GM19455 (cell line): Measurements from ENCODE around the gene PCBP3.
"Not testable (repeated sequence)": the region's sequence is repeated elsewhere in the genome, so short reads cannot be mapped to it uniquely, and the experiment has no call there.

Experiments used
- ATAC-seq: cut with Tn5 transposase; IDR thresholded peaks from one replicate; pipeline ENCODE4 v1.9.1; 2021; ENCODE audit not compliant: unreplicated experiment

The PCBP3 gene

DNA sequence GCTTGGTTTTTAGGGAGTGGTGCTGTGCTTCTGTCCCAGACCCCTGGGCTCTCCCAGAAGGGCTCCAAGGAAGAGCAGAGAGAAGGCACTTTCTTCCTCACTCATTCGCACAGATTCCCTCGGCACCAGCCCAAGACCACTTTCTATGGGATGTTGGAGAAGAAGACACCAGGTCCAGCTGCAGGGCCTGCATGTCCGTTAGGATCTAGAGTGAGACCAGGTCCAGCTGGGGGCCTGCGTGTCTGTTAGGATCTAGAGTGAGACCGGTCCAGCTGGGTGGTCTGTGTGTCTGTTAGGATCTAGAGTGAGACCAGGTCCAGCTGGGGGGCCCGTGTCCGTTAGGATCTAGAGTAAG lies 30.9 kb upstream of the PCBP3 start:
- ATAC-seq, result not testable (repeated sequence)

DNA sequence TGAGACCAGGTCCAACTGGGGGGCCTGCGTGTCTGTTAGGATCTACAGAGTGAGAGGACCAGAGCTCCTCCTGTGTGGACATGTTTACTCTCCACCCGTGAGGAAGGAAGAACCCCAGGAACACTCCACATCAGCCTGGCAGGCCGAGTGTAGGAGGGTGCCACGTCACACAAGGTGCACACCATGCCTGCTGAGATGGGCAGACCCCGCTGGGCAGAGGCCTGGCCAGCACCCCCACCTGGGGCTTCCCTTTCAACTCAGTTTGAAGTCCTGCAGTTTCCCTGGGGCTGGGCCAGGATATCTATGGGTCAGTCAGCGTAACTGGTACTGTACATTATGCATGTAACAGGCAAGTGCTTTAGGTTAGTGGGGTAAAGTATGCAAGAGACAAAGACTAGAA lies 30.1 kb upstream of the PCBP3 start:
- no peak for ATAC-seq

DNA sequence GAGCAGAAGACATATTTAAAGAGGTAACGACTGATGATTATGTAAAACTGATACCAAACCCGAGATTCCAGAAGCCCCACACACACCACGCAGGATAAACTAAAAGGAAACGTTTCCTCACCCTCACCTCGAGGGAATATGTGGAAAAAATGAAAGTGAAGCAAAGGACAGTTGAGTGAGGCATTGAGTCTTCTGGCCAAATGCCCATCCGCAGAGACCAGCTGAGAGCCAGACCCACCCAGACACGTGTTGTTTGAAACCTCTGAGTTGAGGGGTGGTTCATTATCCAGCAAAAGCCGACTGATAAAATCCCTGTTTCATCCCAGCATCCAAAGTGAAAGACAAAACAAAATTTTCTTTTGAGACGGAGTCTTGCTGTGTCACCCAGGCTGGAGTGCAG lies 29.6 kb upstream of the PCBP3 start:
- ATAC-seq, result no peak

GRCh38 chr21:45615145-45615711 lies 28.3 kb upstream of the PCBP3 start:
- no peak for ATAC-seq

DNA sequence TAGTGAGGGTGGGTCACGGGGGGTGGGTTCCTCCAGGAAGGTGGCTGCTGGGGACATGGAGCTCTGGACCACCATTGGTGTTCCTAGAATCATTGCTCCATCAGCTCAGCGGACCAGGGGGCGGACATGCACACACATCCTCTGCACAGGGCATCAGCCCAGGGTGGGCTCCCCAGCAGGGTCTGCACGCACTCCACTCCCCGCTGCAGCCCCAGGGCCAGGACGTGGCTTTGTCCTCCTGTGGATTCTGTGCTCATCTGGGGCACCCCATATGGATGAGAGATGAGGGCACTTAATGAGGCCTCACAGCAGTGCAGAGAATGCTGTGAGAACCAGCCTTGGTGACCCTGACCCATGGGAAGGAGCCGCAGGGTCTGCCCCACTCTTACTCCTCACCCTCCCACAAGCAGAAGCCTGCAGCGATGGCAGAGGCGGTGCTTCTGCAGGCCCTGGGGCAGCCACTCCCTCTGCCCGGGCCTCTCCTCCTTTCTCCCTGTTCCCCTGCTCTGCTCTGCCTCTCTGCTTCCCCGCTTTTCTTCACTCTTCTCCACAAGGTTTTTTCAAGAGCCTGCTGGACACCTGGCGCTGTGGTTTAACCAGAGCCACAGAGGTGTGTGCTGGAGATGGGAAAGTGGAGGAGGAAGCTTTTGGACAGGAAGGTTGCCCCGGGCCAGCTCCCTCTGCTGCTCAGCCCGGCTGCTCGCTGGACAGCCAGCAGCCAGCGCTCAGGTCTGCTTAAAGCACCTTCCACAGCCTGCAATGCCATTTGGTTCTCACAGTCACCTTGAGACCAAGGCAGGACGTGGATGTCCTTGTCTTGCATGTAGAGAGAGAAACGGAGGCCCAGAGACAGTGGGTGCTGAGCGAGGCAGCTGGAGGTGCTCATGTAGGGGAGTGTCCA lies 26.3 kb upstream of the PCBP3 start:
- ATAC-seq, result no peak

GRCh38 chr21:45618287-45618686 lies 25.2 kb upstream of the PCBP3 start:
- no peak for ATAC-seq

DNA sequence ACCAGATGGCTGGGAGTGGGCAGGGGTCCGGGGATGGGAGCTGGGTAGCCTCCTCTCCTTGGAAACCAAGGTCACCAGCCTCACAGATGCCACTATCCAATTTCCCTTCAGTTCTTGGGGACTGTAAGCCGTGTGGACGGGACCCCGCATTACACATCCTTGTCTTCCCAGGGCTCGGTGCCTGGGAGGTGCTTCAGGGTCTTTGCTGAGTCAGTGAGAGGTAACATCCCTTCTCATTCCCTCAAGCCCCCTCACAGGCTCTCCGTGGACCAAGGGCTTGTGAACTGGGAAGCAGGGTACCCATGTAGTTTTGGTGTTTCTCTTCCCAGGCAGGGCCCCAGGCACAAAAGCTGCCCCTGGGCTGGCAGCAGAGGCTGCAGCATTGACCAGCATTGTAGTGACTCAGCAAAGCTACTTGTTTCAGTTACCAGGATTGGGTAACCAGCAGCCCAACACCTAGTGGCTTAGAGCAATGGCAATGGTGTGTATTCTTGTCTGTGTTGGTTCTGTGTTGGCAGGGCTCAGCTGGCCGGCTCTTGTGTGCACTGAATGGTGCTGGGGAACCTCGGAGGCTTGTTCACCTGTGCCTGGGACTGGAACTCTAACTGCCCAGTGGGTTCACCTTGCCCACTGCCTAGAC lies 24.6 kb upstream of the PCBP3 start:
- ATAC-seq, result no peak

- ATAC-seq, result no peak
Measured at GRCh38 chr21:45620201-45620923, 23.2 kb upstream of the PCBP3 start.

GRCh38 chr21:45621435-45622331 lies 21.8 kb upstream of the PCBP3 start:
- ATAC-seq, result not testable (repeated sequence)

GRCh38 chr21:45622416-45623097 lies 21.0 kb upstream of the PCBP3 start:
- no peak for ATAC-seq

DNA sequence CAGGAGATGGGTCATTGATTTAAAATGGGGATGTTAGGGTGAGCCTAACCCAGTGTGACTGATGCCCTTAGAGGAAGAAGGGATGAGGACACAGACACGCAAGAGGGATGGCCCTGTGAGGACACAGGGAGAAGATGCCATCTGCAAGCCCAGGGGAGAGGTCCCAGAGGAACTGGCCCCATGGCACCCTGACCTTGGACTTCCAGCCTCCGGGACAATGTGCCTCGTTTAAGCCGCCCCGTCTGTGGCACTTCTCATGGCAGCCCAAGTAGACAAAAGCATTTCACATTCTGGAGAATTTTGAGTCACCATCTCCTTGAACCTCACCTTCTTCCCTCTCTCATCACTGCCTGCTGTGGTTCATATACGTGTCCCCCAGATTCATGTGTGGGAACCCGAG lies 20.1 kb upstream of the PCBP3 start:
- ATAC-seq, result no peak

- not testable (repeated sequence) for ATAC-seq
Measured at GRCh38 chr21:45626127-45626526, 17.4 kb upstream of the PCBP3 start.

DNA sequence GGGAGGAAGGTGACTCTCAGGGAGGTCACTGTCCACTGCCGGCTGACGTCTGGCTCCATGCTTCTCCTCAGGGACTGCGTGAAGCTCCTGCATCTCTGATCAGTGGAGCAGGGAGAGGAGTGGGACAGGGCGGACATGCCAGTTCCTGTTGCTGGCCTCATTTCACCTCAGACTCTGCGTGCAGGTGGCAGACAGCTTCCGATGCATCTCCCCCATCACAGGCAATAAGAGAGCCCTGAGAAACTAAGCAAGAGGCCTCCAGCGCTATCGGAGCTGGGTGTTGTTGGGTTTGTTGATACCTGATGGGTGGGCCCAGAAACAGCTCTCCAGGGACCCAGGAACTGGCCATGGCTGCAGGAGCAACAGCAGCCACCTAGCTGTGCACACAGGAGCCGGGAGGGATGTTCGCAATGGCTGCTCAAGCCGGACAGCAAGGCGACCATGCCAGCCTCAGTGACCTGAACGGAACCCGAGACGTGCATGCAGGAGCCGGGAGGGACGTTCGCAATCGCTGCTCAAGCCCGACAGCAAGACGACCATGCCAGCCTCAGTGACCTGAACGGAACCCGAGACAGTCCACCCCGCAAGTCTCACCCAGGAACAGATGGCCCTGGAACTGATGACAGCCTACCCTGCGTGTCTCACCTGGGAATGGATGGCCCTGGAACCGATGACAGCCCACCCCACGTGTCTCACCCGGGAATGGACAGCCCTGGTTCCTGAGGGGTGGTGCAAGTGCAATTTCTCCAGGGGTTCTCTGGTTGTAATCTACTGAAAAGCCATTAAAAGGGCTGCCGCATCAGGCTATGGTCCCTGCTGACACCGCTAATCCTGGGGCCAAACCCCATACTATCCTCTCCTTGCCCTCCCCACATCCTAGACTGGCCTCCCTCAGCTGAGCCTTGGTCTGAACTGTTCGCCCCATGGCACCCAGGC lies 14.2 kb upstream of the PCBP3 start:
- no peak for ATAC-seq

- no peak for ATAC-seq
Measured at GRCh38 chr21:45630066-45630694, 13.3 kb upstream of the PCBP3 start.

DNA sequence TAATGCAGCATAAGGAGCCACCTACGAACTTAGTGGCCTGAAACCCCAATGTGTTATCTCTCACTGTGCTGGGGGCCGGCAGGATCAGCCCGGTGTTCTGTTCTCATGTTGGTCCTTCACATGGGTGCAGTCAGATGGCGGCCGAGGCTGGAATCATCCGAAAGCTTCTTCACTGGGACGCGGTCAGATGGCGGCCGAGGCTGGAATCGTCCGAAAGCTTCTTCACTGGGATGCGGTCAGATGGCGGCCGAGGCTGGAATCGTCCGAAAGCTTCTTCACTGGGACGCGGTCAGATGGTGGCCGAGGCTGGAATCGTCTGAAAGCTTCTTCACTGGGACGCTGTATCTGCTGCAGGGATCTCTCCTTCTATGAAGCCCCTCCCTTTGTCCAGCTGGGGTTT lies 12.6 kb upstream of the PCBP3 start:
- no peak for ATAC-seq

DNA sequence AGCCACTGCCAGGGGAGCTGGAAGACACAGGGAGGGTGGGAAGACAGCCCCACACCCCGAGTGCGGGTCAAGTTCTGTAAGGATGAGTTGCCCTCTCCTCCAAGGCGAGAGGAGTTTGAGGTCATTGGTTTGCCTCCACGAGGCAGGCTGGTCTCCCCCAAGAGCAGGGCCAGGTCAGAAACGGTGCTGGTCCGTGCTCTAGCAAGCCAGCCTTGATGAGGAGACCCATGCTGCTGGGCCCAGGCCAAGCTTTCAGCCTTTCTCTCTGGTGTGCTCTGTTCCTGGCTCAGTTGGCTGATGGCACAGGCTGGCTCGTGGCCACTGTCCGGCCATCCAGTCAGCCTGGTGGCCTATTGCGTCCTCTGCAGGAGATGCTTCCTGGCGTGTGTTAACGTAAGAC lies 12.0 kb upstream of the PCBP3 start:
- no peak for ATAC-seq

DNA sequence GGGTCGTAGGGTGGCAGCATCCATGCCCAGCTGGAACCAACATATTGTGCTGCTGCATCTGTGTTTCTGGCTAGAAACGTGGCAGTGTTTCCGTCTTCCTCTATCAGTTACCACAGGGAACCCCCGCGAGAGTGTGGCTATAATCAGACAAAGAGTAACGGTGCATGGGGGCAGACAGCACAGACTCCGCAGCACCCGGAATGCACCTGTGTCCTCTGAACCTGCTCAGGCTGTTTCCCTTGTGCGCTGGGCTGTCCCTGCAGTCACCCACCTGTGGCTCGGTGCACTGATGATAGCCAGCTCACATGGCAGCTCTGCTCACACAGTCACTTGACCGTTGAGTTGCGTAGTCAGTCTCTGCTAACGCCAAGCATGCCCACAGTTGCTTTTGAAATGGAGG lies 11.4 kb upstream of the PCBP3 start:
- no peak for ATAC-seq

DNA sequence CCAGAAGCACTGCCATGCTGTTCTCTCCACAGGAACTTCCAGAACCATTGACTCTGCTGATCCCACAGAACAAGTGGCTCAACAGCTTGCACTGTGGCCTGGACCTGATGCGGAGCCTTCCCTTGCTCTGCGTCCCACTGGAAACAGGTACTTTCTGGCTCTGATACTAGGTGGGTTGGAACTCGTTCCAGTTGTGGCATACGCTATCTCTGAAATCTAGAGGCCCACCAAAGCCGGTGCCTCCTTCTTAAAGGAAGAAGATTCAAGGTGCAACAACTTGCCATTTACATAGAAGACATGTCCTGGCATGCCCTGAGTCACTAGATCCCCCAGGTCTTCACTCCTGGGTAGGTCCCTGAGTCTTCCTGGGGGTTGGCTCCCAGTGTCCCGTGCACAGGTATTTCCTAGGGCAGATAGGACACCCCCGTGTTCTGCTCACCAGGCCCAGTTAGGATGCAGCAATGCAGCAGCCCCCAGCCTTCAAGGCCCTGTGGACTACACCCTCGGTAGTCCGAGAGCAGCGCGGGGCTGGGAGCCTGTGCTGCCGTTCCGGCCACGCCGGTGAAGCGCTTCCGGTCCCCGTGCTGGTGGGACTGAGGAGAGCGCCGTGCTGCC lies 10.8 kb upstream of the PCBP3 start:
- ATAC-seq, result no peak
